Transverse colon (tissue), 3 donors: ENCODE measurements around the gene NTN5.

Source experiments
- CTCF ChIP-seq, 5 experiments: fragments of 200-600 bp in 3 of 5; fragments of 450-650 bp in 2 of 5; sonication (generic) in 3 of 5; IDR thresholded peaks; 1 replicate in 2 of 5; 2 replicates in 3 of 5; pipeline ENCODE4 v1.5.1; 2016 to 2017; ENCODE audit warnings: antibody characterized with exemption in 5 of 5, inconsistent platforms in 3 of 5, mild to moderate bottlenecking in 2 of 5, moderate library complexity in 1 of 5
- POLR2A ChIP-seq: fragments of 450-650 bp; IDR thresholded peaks from one replicate; pipeline ENCODE4 v1.6.1; 2016; ENCODE audit warnings: antibody characterized with exemption, mild to moderate bottlenecking, moderate library complexity

- TF ChIP-seq CTCF (IDR thresholded peaks at IDR 0.05) (no peak), POLR2A (no peak)
Measured at GRCh38 chr19:48668332-48668731, 4.5 kb downstream of the NTN5 start.
